ENCODE measurements around the gene GNPTAB.

The GNPTAB gene

DNA sequence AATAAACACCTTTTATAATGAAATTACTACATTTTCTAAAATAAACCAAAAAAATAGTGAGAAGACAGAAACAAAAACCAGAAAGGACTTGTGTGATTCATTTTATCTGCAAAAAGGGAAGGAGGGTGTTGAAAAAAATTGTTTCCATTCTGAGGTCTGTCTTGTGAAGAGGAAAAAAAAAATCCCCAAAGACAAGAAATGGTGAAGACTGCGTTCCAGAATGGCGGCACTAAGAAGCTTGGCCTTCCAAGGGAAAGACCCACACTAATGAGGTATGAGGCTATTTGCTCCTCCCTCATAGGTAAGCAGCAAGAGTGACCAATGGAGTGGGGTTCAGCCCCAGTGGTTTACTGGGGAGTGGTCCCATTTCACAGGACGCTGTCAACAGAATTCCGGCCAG, 35.0 kb downstream of the GNPTAB start:
- no peaks in the 10 kb centered on the region for H3K36me3 ChIP-seq
- H3K9me3 ChIP-seq, result no peaks in the 10 kb centered on the region
- H3K27ac ChIP-seq, result no peak overlapping the region
- no peak overlapping the region for H3K4me3 ChIP-seq (ENCODE audit: low read depth in 1 of 2, low read length in 1 of 2)
- TF ChIP-seq, protein P1, sequence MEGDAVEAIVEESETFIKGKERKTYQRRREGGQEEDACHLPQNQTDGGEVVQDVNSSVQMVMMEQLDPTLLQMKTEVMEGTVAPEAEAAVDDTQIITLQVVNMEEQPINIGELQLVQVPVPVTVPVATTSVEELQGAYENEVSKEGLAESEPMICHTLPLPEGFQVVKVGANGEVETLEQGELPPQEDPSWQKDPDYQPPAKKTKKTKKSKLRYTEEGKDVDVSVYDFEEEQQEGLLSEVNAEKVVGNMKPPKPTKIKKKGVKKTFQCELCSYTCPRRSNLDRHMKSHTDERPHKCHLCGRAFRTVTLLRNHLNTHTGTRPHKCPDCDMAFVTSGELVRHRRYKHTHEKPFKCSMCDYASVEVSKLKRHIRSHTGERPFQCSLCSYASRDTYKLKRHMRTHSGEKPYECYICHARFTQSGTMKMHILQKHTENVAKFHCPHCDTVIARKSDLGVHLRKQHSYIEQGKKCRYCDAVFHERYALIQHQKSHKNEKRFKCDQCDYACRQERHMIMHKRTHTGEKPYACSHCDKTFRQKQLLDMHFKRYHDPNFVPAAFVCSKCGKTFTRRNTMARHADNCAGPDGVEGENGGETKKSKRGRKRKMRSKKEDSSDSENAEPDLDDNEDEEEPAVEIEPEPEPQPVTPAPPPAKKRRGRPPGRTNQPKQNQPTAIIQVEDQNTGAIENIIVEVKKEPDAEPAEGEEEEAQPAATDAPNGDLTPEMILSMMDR (IDR thresholded peaks at IDR 0.05), result no peak
- no peaks in the 10 kb centered on the region for H3K27me3 ChIP-seq
- peaks cover 0 to 12% of the 10 kb centered on the region in 2 experiments for H3K4me1 ChIP-seq (ENCODE audit: control insufficient read depth in 1 of 2, insufficient read depth in 1 of 2, low read depth in 1 of 2, low read length in 1 of 2)

- TF ChIP-seq, protein P1 (IDR thresholded peaks at IDR 0.05), result no peak
- Histone ChIP-seq H3K27me3 (no peaks in the 10 kb centered on the region), H3K9me3 (no peaks in the 10 kb centered on the region), H3K4me1 (ENCODE audit: control insufficient read depth in 1 of 2, insufficient read depth in 1 of 2, low read depth in 1 of 2, low read length in 1 of 2) (peaks cover 0 to 12% of the 10 kb centered on the region in 2 experiments), H3K27ac (no peak overlapping the region), H3K36me3 (no peaks in the 10 kb centered on the region), H3K4me3 (ENCODE audit: low read depth in 1 of 2, low read length in 1 of 2) (no peak overlapping the region)
These were observed 35.7 kb downstream of the GNPTAB start for GRCh38 chr12:101795013-101795412.

- peaks cover 0 to 12% of the 10 kb centered on the region in 2 experiments for H3K4me1 ChIP-seq (ENCODE audit: control insufficient read depth in 1 of 2, insufficient read depth in 1 of 2, low read depth in 1 of 2, low read length in 1 of 2)
- TF ChIP-seq, protein P1 (IDR thresholded peaks at IDR 0.05), result no peak
- H3K9me3 ChIP-seq, result no peaks in the 10 kb centered on the region
- H3K4me3 ChIP-seq (ENCODE audit: low read depth in 1 of 2, low read length in 1 of 2), result no peak overlapping the region
- H3K27ac ChIP-seq, result no peak overlapping the region
- H3K36me3 ChIP-seq, result peaks cover 3% of the 10 kb centered on the region
- no peaks in the 10 kb centered on the region for H3K27me3 ChIP-seq
These were observed 36.2 kb downstream of the GNPTAB start for GRCh38 chr12:101794574-101794973.

DNA sequence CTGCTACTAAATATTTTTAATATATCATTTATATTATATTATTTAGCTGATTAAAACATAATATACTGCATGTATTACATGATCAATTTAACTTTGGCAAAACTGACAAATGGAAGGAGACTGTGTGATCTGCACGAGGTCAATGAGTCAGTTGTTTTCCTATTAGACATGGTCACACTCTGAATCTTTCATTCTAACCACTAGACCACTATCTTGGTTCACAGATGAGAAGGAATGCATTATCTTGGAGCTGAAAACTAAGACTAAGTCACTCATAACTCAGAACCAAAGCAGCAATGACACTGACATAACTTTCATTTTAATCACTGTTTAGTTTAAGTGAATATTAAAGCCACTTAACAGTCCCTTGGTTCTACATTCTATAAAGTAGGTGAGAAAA, 37.4 kb downstream of the GNPTAB start:
- H3K27me3 ChIP-seq, result no peaks in the 10 kb centered on the region
- no peak overlapping the region for H3K27ac ChIP-seq
- peaks cover 10% of the 10 kb centered on the region for H3K36me3 ChIP-seq
- peaks cover 0 to 11% of the 10 kb centered on the region in 2 experiments for H3K4me1 ChIP-seq (ENCODE audit: control insufficient read depth in 1 of 2, insufficient read depth in 1 of 2, low read depth in 1 of 2, low read length in 1 of 2)
- no peak overlapping the region for H3K4me3 ChIP-seq (ENCODE audit: low read depth in 1 of 2, low read length in 1 of 2)
- no peaks in the 10 kb centered on the region for H3K9me3 ChIP-seq
- TF ChIP-seq, protein P1 (IDR thresholded peaks at IDR 0.05), result no peak

GRCh38 chr12:101792046-101792931, 38.5 kb downstream of the GNPTAB start:
- no peak overlapping the region for H3K4me3 ChIP-seq (ENCODE audit: low read depth in 1 of 2, low read length in 1 of 2)
- H3K27ac ChIP-seq, result no peak overlapping the region
- no peaks in the 10 kb centered on the region for H3K9me3 ChIP-seq
- peaks cover 19% of the 10 kb centered on the region for H3K36me3 ChIP-seq
- H3K4me1 ChIP-seq (ENCODE audit: control insufficient read depth in 1 of 2, insufficient read depth in 1 of 2, low read depth in 1 of 2, low read length in 1 of 2), result no peaks in the 10 kb centered on the region
- TF ChIP-seq, protein P1 (IDR thresholded peaks at IDR 0.05), result no peak
- no peaks in the 10 kb centered on the region for H3K27me3 ChIP-seq

Data from neutrophil (primary cell).